GM15510 (cell line): ENCODE results near the gene VMP1.

ENCODE experiments used
- POLR2A ChIP-seq: IDR thresholded peaks from 3 replicates; pipeline ENCODE4 v1.6.1; 2011; ENCODE audit warnings: borderline replicate concordance; ENCODE audit not compliant: insufficient read length; ENCODE audit errors: extremely low read depth

The VMP1 gene

DNA sequence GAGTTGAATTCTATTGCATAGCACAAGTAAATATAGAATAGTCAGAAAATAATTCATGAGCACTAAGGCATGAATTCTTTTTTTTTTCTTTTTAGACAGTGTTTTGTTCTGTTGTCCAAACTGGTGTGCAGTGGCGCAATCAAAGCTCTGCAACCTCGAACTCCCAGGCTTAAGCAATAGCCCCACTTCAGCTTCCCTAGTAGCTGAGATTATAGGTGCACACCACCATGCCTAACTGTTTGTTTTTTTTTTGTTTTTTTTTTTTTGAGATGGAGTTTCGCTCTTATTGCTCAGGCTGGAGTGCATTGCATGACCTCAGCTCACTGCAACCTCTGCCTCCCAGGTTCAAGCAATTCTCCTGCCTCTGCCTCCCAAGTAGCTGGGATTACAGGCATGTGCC lies 168.7 kb downstream of the VMP1 start:
- TF ChIP-seq POLR2A = no peak

DNA sequence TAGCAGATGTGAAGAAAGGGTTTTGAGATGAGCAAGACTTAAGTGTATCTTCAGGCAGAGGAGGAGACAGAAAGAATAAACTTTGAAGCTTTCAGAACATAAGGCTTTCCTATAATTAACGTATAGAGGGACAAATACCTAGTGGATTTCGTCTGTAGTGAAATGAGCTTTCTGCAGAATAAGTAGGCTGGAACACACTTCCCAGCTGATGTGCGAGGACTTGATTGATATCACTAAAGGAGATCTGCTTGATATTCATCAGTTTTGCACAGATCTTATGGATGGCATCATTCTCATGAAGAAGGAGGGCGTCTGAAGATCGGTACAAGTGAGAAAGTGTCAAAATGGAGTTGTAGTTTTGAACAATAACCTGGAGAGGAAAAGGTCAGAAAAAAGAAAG lies 170.5 kb downstream of the VMP1 start:
- TF ChIP-seq POLR2A = no peak

DNA sequence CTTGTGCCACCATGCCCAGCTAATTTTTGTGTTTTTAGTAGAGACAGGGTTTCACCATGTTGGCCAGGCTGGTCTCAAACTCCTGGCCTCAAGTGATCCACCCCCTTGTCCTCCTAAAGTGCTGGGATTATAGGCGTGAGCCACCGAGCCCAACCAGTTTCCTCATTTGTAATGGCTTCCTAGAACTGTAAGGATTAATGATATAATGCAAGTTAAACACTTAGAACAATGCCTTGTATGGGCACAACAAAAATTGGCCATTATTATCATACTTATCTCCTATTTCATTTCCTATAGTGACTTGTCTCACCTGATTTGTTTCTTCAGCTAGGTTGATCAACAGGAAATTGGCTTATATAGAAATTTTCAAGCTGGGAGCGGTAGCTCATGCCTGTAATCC lies 171.2 kb downstream of the VMP1 start:
- TF ChIP-seq POLR2A = no peak

DNA sequence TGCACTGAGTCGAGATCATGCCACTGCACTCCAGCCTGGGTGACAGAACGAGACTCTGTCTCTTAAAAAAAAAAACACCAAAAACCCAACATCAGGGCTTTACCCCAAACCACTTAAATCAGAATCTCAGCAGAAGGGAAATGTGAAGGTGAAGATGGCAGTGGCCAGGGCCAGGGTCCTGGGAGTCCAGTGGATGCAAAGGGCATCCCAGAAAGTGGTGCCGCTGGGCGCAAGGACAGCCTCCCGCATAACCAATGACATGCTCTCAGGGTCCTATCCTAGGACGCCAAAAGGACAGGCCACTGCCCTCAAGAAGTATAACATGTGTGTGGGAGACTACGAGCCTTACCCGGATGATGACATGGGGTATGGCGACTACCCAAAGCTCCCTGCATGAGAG lies 177.4 kb downstream of the VMP1 start:
- TF ChIP-seq POLR2A = no peak

DNA sequence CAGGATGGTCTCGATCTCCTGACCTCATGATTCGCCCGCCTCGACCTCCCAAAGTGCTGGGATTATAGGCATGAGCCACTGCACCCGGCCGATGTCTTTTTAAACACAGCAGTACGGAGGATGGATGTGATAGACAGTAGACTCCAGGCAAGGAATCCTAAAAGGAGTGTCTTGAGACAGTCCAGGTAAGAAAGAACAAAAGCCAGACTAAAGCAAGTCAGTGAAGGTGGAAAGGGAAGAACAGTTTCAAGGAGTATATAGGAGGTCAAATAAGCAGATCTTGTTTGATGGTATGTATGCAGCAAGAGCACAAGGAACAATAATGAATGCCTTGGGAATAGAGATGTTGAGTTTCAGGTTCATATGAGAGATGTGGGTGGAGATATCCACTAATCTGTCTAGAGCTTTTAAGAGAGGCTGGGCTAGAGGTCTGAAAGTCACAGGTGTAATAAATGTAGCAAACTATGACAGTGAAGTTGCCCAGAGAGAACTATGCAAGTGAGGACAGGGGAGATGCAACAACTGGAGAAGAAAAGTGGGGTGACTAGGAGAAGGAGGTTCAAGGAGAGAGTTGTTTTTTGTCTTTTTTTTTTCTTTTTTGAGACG lies 180.8 kb downstream of the VMP1 start:
- TF ChIP-seq POLR2A = no peak

DNA sequence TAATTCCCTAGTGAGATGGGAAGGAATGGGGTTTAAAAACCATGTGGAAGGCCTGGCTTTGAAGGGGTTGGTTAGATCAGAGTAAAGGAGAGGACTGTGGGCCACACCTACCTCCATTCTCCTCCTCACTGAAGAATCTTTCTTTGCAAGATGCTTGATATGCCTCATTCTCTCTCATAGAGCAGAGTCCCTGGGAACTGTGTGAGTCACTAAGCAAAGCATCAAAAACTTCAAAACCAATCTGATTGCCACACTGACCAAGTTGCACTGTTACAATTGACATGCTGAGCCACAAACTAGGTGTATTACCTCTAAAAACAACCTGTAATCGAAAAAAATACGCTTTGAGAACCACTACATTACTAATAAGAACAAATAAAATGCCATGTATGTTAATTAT lies 183.3 kb downstream of the VMP1 start:
- no peak for TF ChIP-seq POLR2A
